ENCODE measurements around the gene PRICKLE4.

GRCh38 chr6:41769376-41769775 lies 11.2 kb upstream of the PRICKLE4 start:
- TF ChIP-seq YY1 (IDR thresholded peaks at IDR 0.05; ENCODE audit: insufficient read depth, insufficient read length) (no peak), ZNF274 (IDR thresholded peaks at IDR 0.05; ENCODE audit: low read depth, low read length) (no peak), SUZ12 (IDR thresholded peaks at IDR 0.05; ENCODE audit: extremely low read depth, insufficient read depth, insufficient read length) (no peak)
